Suprapubic skin (tissue), 4 donors: Measurements from ENCODE around the gene WDR90.

Source experiments
- POLR2A ChIP-seq, 2 donors: fragments of 450-650 bp; IDR thresholded peaks; one replicate each; pipeline ENCODE4 v1.6.1; 2017; ENCODE audit warnings: antibody characterized with exemption in 2 of 2, mild to moderate bottlenecking in 2 of 2, moderate library complexity in 2 of 2
- POLR2AphosphoS5 ChIP-seq, 3 donors: sonication (generic); formaldehyde crosslinking; IDR thresholded peaks; one replicate each; pipeline ENCODE4 v1.6.1; 2017; ENCODE audit warnings: antibody characterized with exemption in 3 of 3
- TF ChIP-seq, protein P1 (sequence below), 2 donors: fragments of 200-600 bp in 1 of 2; fragments of 450-650 bp in 1 of 2; sonication (generic) in 1 of 2; IDR thresholded peaks; one replicate each; pipeline ENCODE4 v1.5.1; 2016 to 2019; ENCODE audit warnings: antibody characterized with exemption in 2 of 2, mild to moderate bottlenecking in 1 of 2, moderate library complexity in 1 of 2

DNA sequence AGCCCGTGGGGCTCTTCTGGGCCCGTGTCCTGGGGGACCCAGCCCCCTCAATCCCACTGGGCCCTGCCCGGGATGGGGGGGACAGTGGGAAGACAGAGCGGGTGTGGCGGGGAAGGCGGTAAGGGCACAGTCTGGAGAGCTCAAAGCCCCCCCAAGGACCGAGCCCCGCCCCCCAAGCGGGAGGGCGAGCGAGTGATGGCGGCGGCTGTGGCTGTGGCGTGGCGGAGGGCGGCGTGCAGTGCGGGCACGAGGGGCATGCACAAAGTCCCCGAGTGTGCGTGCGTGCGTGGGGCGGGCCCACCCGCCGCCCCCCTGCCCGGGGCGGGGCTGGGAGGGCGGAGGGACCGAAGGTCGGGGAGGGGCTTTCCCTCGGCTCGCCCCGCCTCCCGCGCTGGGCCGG lies 44.6 kb downstream of the WDR90 start:
- TF ChIP-seq POLR2A (IDR thresholded peaks at IDR 0.05) (no peak), POLR2AphosphoS5 (IDR thresholded peaks at IDR 0.05) (no peak)
- TF ChIP-seq, protein P1, sequence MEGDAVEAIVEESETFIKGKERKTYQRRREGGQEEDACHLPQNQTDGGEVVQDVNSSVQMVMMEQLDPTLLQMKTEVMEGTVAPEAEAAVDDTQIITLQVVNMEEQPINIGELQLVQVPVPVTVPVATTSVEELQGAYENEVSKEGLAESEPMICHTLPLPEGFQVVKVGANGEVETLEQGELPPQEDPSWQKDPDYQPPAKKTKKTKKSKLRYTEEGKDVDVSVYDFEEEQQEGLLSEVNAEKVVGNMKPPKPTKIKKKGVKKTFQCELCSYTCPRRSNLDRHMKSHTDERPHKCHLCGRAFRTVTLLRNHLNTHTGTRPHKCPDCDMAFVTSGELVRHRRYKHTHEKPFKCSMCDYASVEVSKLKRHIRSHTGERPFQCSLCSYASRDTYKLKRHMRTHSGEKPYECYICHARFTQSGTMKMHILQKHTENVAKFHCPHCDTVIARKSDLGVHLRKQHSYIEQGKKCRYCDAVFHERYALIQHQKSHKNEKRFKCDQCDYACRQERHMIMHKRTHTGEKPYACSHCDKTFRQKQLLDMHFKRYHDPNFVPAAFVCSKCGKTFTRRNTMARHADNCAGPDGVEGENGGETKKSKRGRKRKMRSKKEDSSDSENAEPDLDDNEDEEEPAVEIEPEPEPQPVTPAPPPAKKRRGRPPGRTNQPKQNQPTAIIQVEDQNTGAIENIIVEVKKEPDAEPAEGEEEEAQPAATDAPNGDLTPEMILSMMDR (IDR thresholded peaks at IDR 0.05), result no peak
